ENCODE measurements around the gene GP1BB.
"Not testable (repeated sequence)": the region's sequence is repeated elsewhere in the genome, so short reads cannot be mapped to it uniquely, and the experiment has no call there.

The GP1BB gene

GRCh38 chr22:19723232-19723982 lies at the start of gene GP1BB:
GP1BB (plus strand) TSS chr22:19723539; CDS start chr22:19723570, 31 bp downstream.
- no peak within 1 kb of the TSS for H3K27ac ChIP-seq (ENCODE audit: low read depth, low read length)
- H3K4me1 ChIP-seq (ENCODE audit: control insufficient read depth, insufficient read depth, low read length, unreplicated experiment) = no peaks in the 10 kb centered on the region
- no peaks in the 10 kb centered on the region for H3K79me2 ChIP-seq (ENCODE audit: control insufficient read depth, insufficient read depth, low read length, unreplicated experiment)
- no peaks in the 10 kb centered on the region for H3K36me3 ChIP-seq (ENCODE audit: insufficient read depth, low read length)
- H3K27me3 ChIP-seq (ENCODE audit: insufficient read depth, low read length) = no peaks in the 10 kb centered on the region
- H2AFZ ChIP-seq (ENCODE audit: low read length, unreplicated experiment) = no peak within 1 kb of the TSS
- no peak within 1 kb of the TSS for H3K4me3 ChIP-seq (ENCODE audit: low read depth, low read length)

- Histone ChIP-seq H3K4me1 (ENCODE audit: control insufficient read depth, insufficient read depth, low read length, unreplicated experiment) (no peaks in the 10 kb centered on the region), H3K4me3 (ENCODE audit: low read depth, low read length) (no peak overlapping the region), H2AFZ (ENCODE audit: low read length, unreplicated experiment) (no peak overlapping the region), H3K27ac (ENCODE audit: low read depth, low read length) (no peak overlapping the region), H3K79me2 (ENCODE audit: control insufficient read depth, insufficient read depth, low read length, unreplicated experiment) (no peaks in the 10 kb centered on the region), H3K27me3 (ENCODE audit: insufficient read depth, low read length) (no peaks in the 10 kb centered on the region), H3K36me3 (ENCODE audit: insufficient read depth, low read length) (no peaks in the 10 kb centered on the region)
Observed at GRCh38 chr22:19673660-19674059, 49.7 kb upstream of the GP1BB start.

- H3K4me1 ChIP-seq (ENCODE audit: control insufficient read depth, insufficient read depth, low read length, unreplicated experiment) = no peaks in the 10 kb centered on the region
- H3K27me3 ChIP-seq (ENCODE audit: insufficient read depth, low read length) = no peaks in the 10 kb centered on the region
- H3K27ac ChIP-seq (ENCODE audit: low read depth, low read length) = no peak overlapping the region
- H2AFZ ChIP-seq (ENCODE audit: low read length, unreplicated experiment) = no peak overlapping the region
- H3K79me2 ChIP-seq (ENCODE audit: control insufficient read depth, insufficient read depth, low read length, unreplicated experiment) = no peaks in the 10 kb centered on the region
- H3K36me3 ChIP-seq (ENCODE audit: insufficient read depth, low read length) = no peaks in the 10 kb centered on the region
- H3K4me3 ChIP-seq (ENCODE audit: low read depth, low read length) = no peak overlapping the region
Observed at GRCh38 chr22:19674129-19674928, 49.0 kb upstream of the GP1BB start.

- H3K4me3 ChIP-seq (ENCODE audit: low read depth, low read length) = no peak overlapping the region
- no peak overlapping the region for H3K27ac ChIP-seq (ENCODE audit: low read depth, low read length)
- H3K79me2 ChIP-seq (ENCODE audit: control insufficient read depth, insufficient read depth, low read length, unreplicated experiment) = no peaks in the 10 kb centered on the region
- no peaks in the 10 kb centered on the region for H3K27me3 ChIP-seq (ENCODE audit: insufficient read depth, low read length)
- no peaks in the 10 kb centered on the region for H3K36me3 ChIP-seq (ENCODE audit: insufficient read depth, low read length)
- no peak overlapping the region for H2AFZ ChIP-seq (ENCODE audit: low read length, unreplicated experiment)
- no peaks in the 10 kb centered on the region for H3K4me1 ChIP-seq (ENCODE audit: control insufficient read depth, insufficient read depth, low read length, unreplicated experiment)
Observed at GRCh38 chr22:19674929-19675253, 48.4 kb upstream of the GP1BB start.

GRCh38 chr22:19675428-19675827 lies 47.9 kb upstream of the GP1BB start:
- no peaks in the 10 kb centered on the region for H3K4me1 ChIP-seq (ENCODE audit: control insufficient read depth, insufficient read depth, low read length, unreplicated experiment)
- no peaks in the 10 kb centered on the region for H3K36me3 ChIP-seq (ENCODE audit: insufficient read depth, low read length)
- H2AFZ ChIP-seq (ENCODE audit: low read length, unreplicated experiment) = no peak overlapping the region
- H3K27me3 ChIP-seq (ENCODE audit: insufficient read depth, low read length) = no peaks in the 10 kb centered on the region
- H3K79me2 ChIP-seq (ENCODE audit: control insufficient read depth, insufficient read depth, low read length, unreplicated experiment) = no peaks in the 10 kb centered on the region
- no peak overlapping the region for H3K4me3 ChIP-seq (ENCODE audit: low read depth, low read length)
- H3K27ac ChIP-seq (ENCODE audit: low read depth, low read length) = no peak overlapping the region

- not testable (repeated sequence) for H3K27ac ChIP-seq (ENCODE audit: low read depth, low read length); H3K4me1 ChIP-seq (ENCODE audit: control insufficient read depth, insufficient read depth, low read length, unreplicated experiment); H3K79me2 ChIP-seq (ENCODE audit: control insufficient read depth, insufficient read depth, low read length, unreplicated experiment); H3K4me3 ChIP-seq (ENCODE audit: low read depth, low read length); H3K36me3 ChIP-seq (ENCODE audit: insufficient read depth, low read length); H2AFZ ChIP-seq (ENCODE audit: low read length, unreplicated experiment); H3K27me3 ChIP-seq (ENCODE audit: insufficient read depth, low read length)
Observed at GRCh38 chr22:19676437-19676836, 46.9 kb upstream of the GP1BB start.

- no peak overlapping the region for H3K4me3 ChIP-seq (ENCODE audit: low read depth, low read length)
- no peak overlapping the region for H2AFZ ChIP-seq (ENCODE audit: low read length, unreplicated experiment)
- H3K4me1 ChIP-seq (ENCODE audit: control insufficient read depth, insufficient read depth, low read length, unreplicated experiment) = no peaks in the 10 kb centered on the region
- H3K27me3 ChIP-seq (ENCODE audit: insufficient read depth, low read length) = 0 out of 2 replicates have a peak, but pooled peaks cover 2% of the 10 kb centered on the region
- no peaks in the 10 kb centered on the region for H3K36me3 ChIP-seq (ENCODE audit: insufficient read depth, low read length)
- H3K27ac ChIP-seq (ENCODE audit: low read depth, low read length) = no peak overlapping the region
- no peaks in the 10 kb centered on the region for H3K79me2 ChIP-seq (ENCODE audit: control insufficient read depth, insufficient read depth, low read length, unreplicated experiment)
Observed at GRCh38 chr22:19678949-19679521, 44.3 kb upstream of the GP1BB start.

- Histone ChIP-seq H3K4me1 (ENCODE audit: control insufficient read depth, insufficient read depth, low read length, unreplicated experiment) (no peaks in the 10 kb centered on the region), H3K36me3 (ENCODE audit: insufficient read depth, low read length) (no peaks in the 10 kb centered on the region), H2AFZ (ENCODE audit: low read length, unreplicated experiment) (no peak overlapping the region), H3K79me2 (ENCODE audit: control insufficient read depth, insufficient read depth, low read length, unreplicated experiment) (no peaks in the 10 kb centered on the region), H3K27me3 (ENCODE audit: insufficient read depth, low read length) (0 out of 2 replicates have a peak, but pooled peaks cover 2% of the 10 kb centered on the region), H3K27ac (ENCODE audit: low read depth, low read length) (no peak overlapping the region), H3K4me3 (ENCODE audit: low read depth, low read length) (no peak overlapping the region)
Observed at GRCh38 chr22:19679522-19680101, 43.7 kb upstream of the GP1BB start.

- H2AFZ ChIP-seq (ENCODE audit: low read length, unreplicated experiment) = no peak overlapping the region
- H3K36me3 ChIP-seq (ENCODE audit: insufficient read depth, low read length) = no peaks in the 10 kb centered on the region
- no peak overlapping the region for H3K27ac ChIP-seq (ENCODE audit: low read depth, low read length)
- H3K4me1 ChIP-seq (ENCODE audit: control insufficient read depth, insufficient read depth, low read length, unreplicated experiment) = no peaks in the 10 kb centered on the region
- no peak overlapping the region for H3K4me3 ChIP-seq (ENCODE audit: low read depth, low read length)
- 0 out of 2 replicates have a peak, but pooled peaks cover 2% of the 10 kb centered on the region for H3K27me3 ChIP-seq (ENCODE audit: insufficient read depth, low read length)
- H3K79me2 ChIP-seq (ENCODE audit: control insufficient read depth, insufficient read depth, low read length, unreplicated experiment) = no peaks in the 10 kb centered on the region
Observed at GRCh38 chr22:19680287-19680881, 43.0 kb upstream of the GP1BB start.
